Measurements from ENCODE around the gene UBASH3A. TPM values are rescaled to one million over a fixed set of nuclear protein-coding genes. Genes with fewer than 3 reads are reported as not detected.

Gene UBASH3A
- polyA plus RNA-seq, 1 donor (not counting 4 experiments of a cell fraction or from before 2014, with no cell fraction given), result not detected

DNA sequence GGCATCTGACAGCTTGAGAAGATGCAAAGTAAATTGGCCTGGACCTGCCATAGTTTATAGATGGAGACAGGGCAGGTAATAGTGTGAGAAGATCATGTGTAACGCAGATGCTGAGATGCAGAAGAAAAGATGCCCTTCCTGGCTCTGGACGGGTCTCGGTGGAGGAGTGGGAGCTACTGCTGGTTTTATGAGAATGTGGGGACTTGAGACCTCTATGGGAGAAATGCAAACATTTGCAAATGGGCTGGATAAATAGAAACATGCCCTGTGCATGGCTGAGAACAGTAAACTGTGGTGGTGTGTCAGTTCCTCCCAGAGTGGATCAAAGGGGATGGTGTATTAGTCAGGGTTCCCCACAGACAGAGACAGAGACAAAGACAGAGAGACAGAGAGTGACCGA is 21.9 kb downstream of the UBASH3A start:
- no peaks in the 10 kb centered on the region for H4K20me1 ChIP-seq (ENCODE audit: control insufficient read depth, extremely low read depth, insufficient read depth, low read length)
- peaks cover 7% of the 10 kb centered on the region for H3K27me3 ChIP-seq (ENCODE audit: control insufficient read depth, extremely low read depth, insufficient read depth, low read length)
- no peak overlapping the region for H3K4me2 ChIP-seq (ENCODE audit: control insufficient read depth, extremely low read depth, insufficient read depth, low read depth, low read length)
- no peak overlapping the region for H3K27ac ChIP-seq (ENCODE audit: control insufficient read depth, insufficient read depth, low read length)
- no peak overlapping the region for H3K4me3 ChIP-seq (ENCODE audit: control insufficient read depth in 2 of 3, extremely low read depth in 1 of 3, insufficient read depth in 2 of 3, low read depth in 1 of 3, low read length in 3 of 3)
- no peaks in the 10 kb centered on the region for H3K79me2 ChIP-seq (ENCODE audit: control insufficient read depth, insufficient read depth, low read length)
- TF ChIP-seq, protein P1, sequence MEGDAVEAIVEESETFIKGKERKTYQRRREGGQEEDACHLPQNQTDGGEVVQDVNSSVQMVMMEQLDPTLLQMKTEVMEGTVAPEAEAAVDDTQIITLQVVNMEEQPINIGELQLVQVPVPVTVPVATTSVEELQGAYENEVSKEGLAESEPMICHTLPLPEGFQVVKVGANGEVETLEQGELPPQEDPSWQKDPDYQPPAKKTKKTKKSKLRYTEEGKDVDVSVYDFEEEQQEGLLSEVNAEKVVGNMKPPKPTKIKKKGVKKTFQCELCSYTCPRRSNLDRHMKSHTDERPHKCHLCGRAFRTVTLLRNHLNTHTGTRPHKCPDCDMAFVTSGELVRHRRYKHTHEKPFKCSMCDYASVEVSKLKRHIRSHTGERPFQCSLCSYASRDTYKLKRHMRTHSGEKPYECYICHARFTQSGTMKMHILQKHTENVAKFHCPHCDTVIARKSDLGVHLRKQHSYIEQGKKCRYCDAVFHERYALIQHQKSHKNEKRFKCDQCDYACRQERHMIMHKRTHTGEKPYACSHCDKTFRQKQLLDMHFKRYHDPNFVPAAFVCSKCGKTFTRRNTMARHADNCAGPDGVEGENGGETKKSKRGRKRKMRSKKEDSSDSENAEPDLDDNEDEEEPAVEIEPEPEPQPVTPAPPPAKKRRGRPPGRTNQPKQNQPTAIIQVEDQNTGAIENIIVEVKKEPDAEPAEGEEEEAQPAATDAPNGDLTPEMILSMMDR (optimal IDR thresholded peaks at IDR 0.05 in 1 of 3, IDR thresholded peaks at IDR 0.05 in 1 of 3, conservative IDR thresholded peaks at IDR 0.05 in 1 of 3; ENCODE audit: extremely low read depth in 1 of 3, insufficient read depth in 2 of 3, low read length in 3 of 3), result no peak
- no peak for TF ChIP-seq EZH2 (IDR thresholded peaks at IDR 0.05; ENCODE audit: low read length)
- no peaks in the 10 kb centered on the region for H3K36me3 ChIP-seq (ENCODE audit: control insufficient read depth in 2 of 2, extremely low read depth in 1 of 2, insufficient read depth in 2 of 2, low read length in 2 of 2)
- no peak for FAIRE-seq
- no peaks in the 10 kb centered on the region for H3K9me1 ChIP-seq (ENCODE audit: control insufficient read depth, extremely low read depth, insufficient read depth, low read length)
- dilution Hi-C loops (cut with MboI; ENCODE audit: extremely low pct_ligation_motif_present, low sequenced_read_pairs), result loop anchor here (10.0 kb wide), 1 partner anchor 81 kb away; no protein-coding TSS in a partner anchor
- no peak overlapping the region for H2AFZ ChIP-seq (ENCODE audit: control insufficient read depth, low read length)
- no peak for DNase-seq (ENCODE audit: low read depth, low spot score)
- no peaks in the 10 kb centered on the region for H3K9me3 ChIP-seq (ENCODE audit: control insufficient read depth, low read depth, low read length)
- no peaks in the 10 kb centered on the region for H3K4me1 ChIP-seq (ENCODE audit: control insufficient read depth, extremely low read depth, insufficient read depth, low read length)
- no peak overlapping the region for H3K9ac ChIP-seq (ENCODE audit: control insufficient read depth, extremely low read depth, insufficient read depth, low read length)

DNA sequence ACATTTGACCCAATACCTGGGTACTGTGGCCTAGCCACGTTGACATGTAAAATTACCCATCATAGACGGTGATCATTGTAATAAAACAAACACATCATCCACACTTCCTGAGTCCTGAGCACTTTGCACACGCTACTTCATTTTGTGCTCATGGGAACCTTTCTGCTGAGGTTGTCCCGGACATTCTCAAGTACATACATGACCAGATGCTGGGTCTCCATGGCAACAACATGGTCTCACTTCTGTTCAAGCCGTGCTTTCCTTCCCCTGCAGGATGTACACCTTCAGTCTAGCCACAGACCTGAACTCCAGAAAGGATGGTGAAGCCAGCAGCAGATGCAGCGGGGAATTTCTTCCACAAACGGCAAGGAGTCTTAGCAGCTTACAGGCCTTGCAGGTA is 22.7 kb downstream of the UBASH3A start:
- H3K27me3 ChIP-seq (ENCODE audit: control insufficient read depth, extremely low read depth, insufficient read depth, low read length), result peaks cover 4% of the 10 kb centered on the region
- H3K36me3 ChIP-seq (ENCODE audit: control insufficient read depth in 2 of 2, extremely low read depth in 1 of 2, insufficient read depth in 2 of 2, low read length in 2 of 2), result no peaks in the 10 kb centered on the region
- H3K9me3 ChIP-seq (ENCODE audit: control insufficient read depth, low read depth, low read length), result no peaks in the 10 kb centered on the region
- H3K9ac ChIP-seq (ENCODE audit: control insufficient read depth, extremely low read depth, insufficient read depth, low read length), result no peak overlapping the region
- no peaks in the 10 kb centered on the region for H4K20me1 ChIP-seq (ENCODE audit: control insufficient read depth, extremely low read depth, insufficient read depth, low read length)
- FAIRE-seq, result no peak
- H2AFZ ChIP-seq (ENCODE audit: control insufficient read depth, low read length), result no peak overlapping the region
- TF ChIP-seq EZH2 (IDR thresholded peaks at IDR 0.05; ENCODE audit: low read length), result no peak
- TF ChIP-seq, protein P1 (optimal IDR thresholded peaks at IDR 0.05 in 1 of 3, IDR thresholded peaks at IDR 0.05 in 1 of 3, conservative IDR thresholded peaks at IDR 0.05 in 1 of 3; ENCODE audit: extremely low read depth in 1 of 3, insufficient read depth in 2 of 3, low read length in 3 of 3), result no peak
- H3K9me1 ChIP-seq (ENCODE audit: control insufficient read depth, extremely low read depth, insufficient read depth, low read length), result no peaks in the 10 kb centered on the region
- no peak overlapping the region for H3K4me3 ChIP-seq (ENCODE audit: control insufficient read depth in 2 of 3, extremely low read depth in 1 of 3, insufficient read depth in 2 of 3, low read depth in 1 of 3, low read length in 3 of 3)
- H3K4me2 ChIP-seq (ENCODE audit: control insufficient read depth, extremely low read depth, insufficient read depth, low read depth, low read length), result no peak overlapping the region
- H3K27ac ChIP-seq (ENCODE audit: control insufficient read depth, insufficient read depth, low read length), result no peak overlapping the region
- no peak for DNase-seq (ENCODE audit: low read depth, low spot score)
- no peaks in the 10 kb centered on the region for H3K4me1 ChIP-seq (ENCODE audit: control insufficient read depth, extremely low read depth, insufficient read depth, low read length)
- no peaks in the 10 kb centered on the region for H3K79me2 ChIP-seq (ENCODE audit: control insufficient read depth, insufficient read depth, low read length)
- dilution Hi-C loops (cut with MboI; ENCODE audit: extremely low pct_ligation_motif_present, low sequenced_read_pairs), result loop anchor here (10.0 kb wide), 1 partner anchor 82 kb away; no protein-coding TSS in a partner anchor
